Neural cell (in vitro differentiated cells): Measurements from ENCODE around the gene FAM184A.

ENCODE experiments used
- RAD21 ChIP-seq: fragments of 450-650 bp; conservative IDR thresholded peaks from 2 replicates; pipeline ENCODE4 v1.6.1; 2014; ENCODE audit warnings: antibody characterized with exemption, mild to moderate bottlenecking, moderate library complexity
- SMC3 ChIP-seq: fragments of 450-650 bp; conservative IDR thresholded peaks from 2 replicates; pipeline ENCODE4 v1.6.1; 2014; ENCODE audit warnings: antibody characterized with exemption, mild to moderate bottlenecking, moderate library complexity; ENCODE audit not compliant: poor library complexity
- TAF1 ChIP-seq: IDR thresholded peaks from 2 replicates; pipeline ENCODE4 v1.6.1; 2012; ENCODE audit warnings: low read depth
- TF ChIP-seq, protein P1 (sequence below): IDR thresholded peaks from 2 replicates; pipeline ENCODE4 v1.6.1; 2012; ENCODE audit warnings: borderline replicate concordance

DNA sequence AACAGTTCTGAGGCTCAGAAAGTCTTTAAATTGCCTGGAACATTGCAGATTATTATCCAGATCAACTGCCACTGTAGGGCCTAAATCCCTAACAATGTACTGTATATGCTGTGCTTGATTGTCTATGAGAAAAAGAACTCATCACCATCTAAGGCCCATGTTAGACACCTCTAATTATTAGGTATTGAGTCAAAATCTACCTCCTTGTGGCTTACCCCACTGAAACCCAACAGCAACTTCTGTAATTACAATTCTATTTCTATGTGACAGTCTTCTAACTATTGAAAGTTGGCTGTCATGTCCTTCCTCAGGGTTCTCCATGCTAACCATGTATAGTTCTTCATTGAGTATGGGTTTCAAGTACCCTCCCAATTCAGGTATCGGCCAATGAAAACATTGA is 157.4 kb downstream of the FAM184A start:
- TF ChIP-seq RAD21 (no peak), TAF1 (no peak), SMC3 (no peak)
- TF ChIP-seq, protein P1, sequence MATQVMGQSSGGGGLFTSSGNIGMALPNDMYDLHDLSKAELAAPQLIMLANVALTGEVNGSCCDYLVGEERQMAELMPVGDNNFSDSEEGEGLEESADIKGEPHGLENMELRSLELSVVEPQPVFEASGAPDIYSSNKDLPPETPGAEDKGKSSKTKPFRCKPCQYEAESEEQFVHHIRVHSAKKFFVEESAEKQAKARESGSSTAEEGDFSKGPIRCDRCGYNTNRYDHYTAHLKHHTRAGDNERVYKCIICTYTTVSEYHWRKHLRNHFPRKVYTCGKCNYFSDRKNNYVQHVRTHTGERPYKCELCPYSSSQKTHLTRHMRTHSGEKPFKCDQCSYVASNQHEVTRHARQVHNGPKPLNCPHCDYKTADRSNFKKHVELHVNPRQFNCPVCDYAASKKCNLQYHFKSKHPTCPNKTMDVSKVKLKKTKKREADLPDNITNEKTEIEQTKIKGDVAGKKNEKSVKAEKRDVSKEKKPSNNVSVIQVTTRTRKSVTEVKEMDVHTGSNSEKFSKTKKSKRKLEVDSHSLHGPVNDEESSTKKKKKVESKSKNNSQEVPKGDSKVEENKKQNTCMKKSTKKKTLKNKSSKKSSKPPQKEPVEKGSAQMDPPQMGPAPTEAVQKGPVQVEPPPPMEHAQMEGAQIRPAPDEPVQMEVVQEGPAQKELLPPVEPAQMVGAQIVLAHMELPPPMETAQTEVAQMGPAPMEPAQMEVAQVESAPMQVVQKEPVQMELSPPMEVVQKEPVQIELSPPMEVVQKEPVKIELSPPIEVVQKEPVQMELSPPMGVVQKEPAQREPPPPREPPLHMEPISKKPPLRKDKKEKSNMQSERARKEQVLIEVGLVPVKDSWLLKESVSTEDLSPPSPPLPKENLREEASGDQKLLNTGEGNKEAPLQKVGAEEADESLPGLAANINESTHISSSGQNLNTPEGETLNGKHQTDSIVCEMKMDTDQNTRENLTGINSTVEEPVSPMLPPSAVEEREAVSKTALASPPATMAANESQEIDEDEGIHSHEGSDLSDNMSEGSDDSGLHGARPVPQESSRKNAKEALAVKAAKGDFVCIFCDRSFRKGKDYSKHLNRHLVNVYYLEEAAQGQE, result no peak
